ENCODE data around the gene ABHD8.

Gene ABHD8

GRCh38 chr19:17319473-17320238, 16.4 kb upstream of the ABHD8 start:
- TF ChIP-seq CTCF (IDR thresholded peaks at IDR 0.05; ENCODE audit: low read depth, low read length, missing control alignments): no peak
- H3K4me3 ChIP-seq (ENCODE audit: low read depth, low read length): no peak overlapping the region
- no peak for DNase-seq (ENCODE audit: low read depth)

DNA sequence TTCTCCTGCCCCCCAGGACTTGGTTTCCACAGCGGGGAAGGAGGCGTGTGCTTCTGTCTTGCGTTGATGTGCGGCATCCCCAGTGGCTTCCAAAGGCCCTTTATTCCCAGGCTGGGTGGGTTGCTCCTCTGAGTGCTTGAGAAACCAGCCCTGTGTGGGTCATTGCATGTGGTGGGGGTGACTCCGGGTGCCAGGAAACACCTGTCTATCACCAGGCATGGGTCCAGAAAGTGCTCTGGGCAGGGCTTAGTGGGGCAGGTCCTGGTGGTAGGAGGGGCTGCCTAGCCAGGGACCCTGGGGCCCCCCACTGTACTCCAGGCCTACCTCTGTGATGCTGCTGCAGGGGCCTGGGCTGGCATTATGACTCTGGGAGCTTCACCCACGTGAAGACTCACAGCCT, 15.7 kb upstream of the ABHD8 start:
- no peak for TF ChIP-seq CTCF (IDR thresholded peaks at IDR 0.05; ENCODE audit: low read depth, low read length, missing control alignments)
- no peak for DNase-seq (ENCODE audit: low read depth)
- H3K4me3 ChIP-seq (ENCODE audit: low read depth, low read length): no peak overlapping the region

DNA sequence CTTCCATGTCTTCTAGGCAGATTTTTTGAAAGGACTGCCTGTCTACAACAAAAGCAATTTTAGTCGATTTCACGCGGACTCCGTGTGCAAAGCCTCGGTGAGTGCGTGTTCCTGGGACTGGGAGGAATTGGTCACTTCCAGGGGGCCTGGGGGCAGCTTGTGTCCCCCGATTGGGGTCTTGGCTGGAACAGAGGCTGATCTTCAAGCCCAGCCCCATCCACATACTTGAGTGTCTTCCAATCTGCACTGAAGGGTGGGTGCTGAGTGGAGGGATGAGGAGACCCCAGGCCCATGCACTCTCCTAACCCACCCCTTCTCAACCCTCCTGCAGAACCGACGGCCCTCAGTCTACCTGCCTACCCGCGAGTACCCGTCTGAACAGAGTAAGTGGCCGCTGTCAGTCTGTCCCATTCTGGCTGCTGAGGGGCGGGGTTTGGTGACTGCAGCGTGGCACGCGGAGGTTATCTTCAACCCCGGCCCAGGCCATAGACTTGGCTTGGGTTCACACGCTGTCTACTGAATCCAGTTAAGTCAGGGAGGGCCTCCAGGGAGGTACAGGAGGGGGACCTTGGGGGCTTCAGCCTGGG, 10.9 kb upstream of the ABHD8 start:
- TF ChIP-seq CTCF (IDR thresholded peaks at IDR 0.05; ENCODE audit: low read depth, low read length, missing control alignments): no peak
- DNase-seq (ENCODE audit: low read depth): no peak
- H3K4me3 ChIP-seq (ENCODE audit: low read depth, low read length): no peak overlapping the region

DNA sequence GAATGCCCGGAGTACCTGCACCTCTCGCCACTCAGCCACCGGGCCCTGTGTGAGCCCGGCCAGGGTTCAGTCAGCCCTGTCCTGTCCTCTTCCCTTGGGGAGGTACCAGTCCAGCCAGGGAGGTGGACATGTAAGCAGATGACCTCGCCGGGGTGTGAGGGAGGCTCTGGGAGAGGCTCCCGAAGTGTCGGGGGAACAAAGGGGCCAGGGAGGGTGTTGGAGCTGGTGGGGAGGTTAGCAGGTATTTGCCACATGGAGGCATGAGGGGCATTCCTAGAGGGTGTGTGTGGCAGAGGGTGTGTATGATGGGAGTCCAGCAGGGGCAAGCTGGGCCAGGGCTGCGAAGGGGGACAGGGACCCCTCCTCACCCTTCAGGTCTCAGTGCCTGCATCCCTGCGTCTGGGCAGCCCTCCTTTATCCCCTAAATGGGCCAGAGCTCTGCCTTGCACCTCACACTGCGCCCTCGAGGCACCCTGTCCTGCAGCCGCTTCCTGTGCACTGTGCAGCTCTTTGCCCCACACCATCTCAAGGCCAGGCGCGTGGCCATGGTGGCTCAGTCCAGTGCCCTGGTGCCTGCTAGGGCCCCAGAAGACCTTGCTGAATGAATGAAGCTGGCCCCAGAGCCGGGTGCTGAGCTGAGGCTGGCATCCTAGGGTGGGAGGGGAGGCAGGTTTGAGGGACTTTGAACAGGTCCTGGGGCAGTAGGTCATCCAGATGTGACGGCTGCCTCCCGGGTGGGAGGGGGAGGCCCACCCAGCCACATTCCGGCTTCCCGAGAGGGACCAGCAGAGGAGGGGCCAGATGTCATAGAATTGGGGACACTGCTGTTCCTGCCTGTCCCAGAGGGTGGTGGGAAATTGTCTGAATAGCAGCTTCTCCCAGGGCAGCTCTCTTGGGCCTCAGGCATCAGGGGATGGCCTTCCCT, 9.2 kb upstream of the ABHD8 start:
- TF ChIP-seq CTCF (IDR thresholded peaks at IDR 0.05; ENCODE audit: low read depth, low read length, missing control alignments): no peak
- no peak overlapping the region for H3K4me3 ChIP-seq (ENCODE audit: low read depth, low read length)
- DNase-seq (ENCODE audit: low read depth): no peak

- no peak overlapping the region for H3K4me3 ChIP-seq (ENCODE audit: low read depth, low read length)
- DNase-seq (ENCODE audit: low read depth): no peak
- no peak for TF ChIP-seq CTCF (IDR thresholded peaks at IDR 0.05; ENCODE audit: low read depth, low read length, missing control alignments)
Observed at GRCh38 chr19:17311455-17312188, 8.4 kb upstream of the ABHD8 start.

GRCh38 chr19:17309965-17310461, 6.8 kb upstream of the ABHD8 start:
- no peak for TF ChIP-seq CTCF (IDR thresholded peaks at IDR 0.05; ENCODE audit: low read depth, low read length, missing control alignments)
- H3K4me3 ChIP-seq (ENCODE audit: low read depth, low read length): peak overlapping the region; percentile 75
- DNase-seq (ENCODE audit: low read depth): no peak
